GM12864 (cell line): ENCODE data around the gene NFAM1.

ENCODE experiments used
- DNase-seq: peaks from one replicate; pipeline ENCODE4 v3.0.0-alpha.2; 2011; ENCODE audit warnings: low read depth
- H3K4me3 ChIP-seq: 2 replicates; pipeline ENCODE4 v1.5.1; 2011; ENCODE audit warnings: mild to moderate bottlenecking, low read depth, low read length, control low read depth
- TF ChIP-seq, protein P1 (sequence below): IDR thresholded peaks from 2 replicates; pipeline ENCODE4 v1.5.1; 2011; ENCODE audit warnings: low read depth, mild to moderate bottlenecking, moderate library complexity, low read length, control low read depth, inconsistent platforms; ENCODE audit errors: missing control alignments

The NFAM1 gene

DNA sequence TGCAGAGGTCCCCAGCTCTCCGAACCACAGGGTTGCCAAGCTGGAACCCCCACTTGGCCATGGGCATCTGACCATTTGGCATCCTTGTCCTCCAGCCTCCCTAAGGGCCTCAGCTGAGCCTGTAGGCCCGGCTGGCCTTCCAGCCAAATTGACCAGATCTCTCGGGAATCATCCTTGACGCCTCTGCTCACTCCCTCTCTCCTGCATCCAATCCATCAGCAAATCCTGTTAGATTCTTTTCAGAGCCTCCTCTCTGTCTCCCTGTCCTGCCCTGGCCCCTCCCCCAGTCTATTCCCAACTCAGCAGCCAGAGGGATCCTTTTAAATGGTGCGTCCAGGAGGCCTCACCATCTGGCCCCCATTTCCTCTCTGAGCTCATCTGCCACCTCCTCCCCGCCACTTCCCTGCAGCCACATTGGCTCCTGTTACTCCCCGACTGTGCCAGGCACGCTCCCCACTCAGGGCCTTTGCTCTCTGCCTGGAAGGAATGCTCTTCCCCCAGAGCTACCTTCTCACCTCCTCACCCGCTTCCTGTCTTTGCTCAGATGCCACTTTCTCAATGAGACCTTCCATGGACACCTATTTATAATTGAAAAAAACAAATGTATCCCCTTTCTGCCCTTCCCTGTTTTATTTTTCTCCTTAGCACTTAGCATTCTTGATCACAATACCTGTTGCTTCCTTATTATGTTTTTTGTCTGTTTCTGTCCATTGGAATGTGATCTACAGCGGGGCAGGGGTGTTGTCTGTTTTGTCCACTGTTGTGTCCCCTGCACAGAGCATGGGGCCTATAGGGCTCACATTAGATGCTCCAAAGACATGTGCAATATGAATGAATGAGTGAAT lies 78.1 kb downstream of the NFAM1 start:
- TF ChIP-seq, protein P1, sequence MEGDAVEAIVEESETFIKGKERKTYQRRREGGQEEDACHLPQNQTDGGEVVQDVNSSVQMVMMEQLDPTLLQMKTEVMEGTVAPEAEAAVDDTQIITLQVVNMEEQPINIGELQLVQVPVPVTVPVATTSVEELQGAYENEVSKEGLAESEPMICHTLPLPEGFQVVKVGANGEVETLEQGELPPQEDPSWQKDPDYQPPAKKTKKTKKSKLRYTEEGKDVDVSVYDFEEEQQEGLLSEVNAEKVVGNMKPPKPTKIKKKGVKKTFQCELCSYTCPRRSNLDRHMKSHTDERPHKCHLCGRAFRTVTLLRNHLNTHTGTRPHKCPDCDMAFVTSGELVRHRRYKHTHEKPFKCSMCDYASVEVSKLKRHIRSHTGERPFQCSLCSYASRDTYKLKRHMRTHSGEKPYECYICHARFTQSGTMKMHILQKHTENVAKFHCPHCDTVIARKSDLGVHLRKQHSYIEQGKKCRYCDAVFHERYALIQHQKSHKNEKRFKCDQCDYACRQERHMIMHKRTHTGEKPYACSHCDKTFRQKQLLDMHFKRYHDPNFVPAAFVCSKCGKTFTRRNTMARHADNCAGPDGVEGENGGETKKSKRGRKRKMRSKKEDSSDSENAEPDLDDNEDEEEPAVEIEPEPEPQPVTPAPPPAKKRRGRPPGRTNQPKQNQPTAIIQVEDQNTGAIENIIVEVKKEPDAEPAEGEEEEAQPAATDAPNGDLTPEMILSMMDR = no peak
- DNase-seq = no peak
- no peak overlapping the region for H3K4me3 ChIP-seq

DNA sequence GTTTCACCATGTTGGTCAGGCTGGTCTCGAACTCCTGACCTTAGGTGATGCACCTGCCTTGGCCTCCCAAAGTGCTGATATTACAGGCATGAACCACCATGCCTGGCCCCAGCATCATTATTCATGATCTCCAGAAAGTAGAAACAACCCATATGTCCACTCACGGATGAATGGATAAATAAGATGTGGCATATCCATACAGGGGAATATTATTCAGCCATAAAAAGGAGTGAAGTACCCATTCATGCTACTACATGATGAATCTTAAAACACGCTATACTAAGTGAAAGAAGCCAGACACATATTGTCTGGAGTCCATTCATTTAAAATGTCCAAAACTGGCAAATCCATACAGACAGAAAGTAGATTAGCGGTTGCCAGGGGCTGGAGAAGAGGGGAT lies 81.8 kb downstream of the NFAM1 start:
- no peak for DNase-seq
- TF ChIP-seq, protein P1 = no peak
- no peak overlapping the region for H3K4me3 ChIP-seq

DNA sequence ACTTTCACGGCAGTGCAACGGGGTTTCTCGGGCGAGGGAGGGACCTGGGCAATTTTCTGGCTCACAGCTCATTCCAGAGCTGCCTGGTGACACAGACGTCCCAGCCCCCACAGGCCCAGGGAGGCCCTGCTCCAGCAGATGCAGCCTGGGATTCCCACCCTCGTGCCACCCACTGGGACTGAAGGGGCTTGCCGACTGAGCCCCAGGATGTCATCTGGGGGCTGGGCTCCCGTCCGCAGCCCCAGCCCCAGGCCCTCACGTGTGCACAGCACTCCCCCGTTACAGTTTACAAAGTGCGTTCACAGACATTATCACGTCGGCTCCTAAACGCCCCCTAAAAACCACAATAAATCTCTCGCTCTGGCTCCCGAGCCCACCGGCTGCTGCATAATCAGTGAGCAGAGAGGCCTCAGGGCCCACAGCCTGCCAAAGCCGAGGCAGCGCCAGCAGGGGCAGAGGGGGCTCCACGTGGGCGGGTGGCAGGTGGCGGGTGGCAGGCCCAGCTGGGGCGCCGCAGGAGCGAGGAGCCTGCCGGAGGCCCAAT lies 84.8 kb downstream of the NFAM1 start:
- TF ChIP-seq, protein P1 = no peak
- DNase-seq = no peak
- no peak overlapping the region for H3K4me3 ChIP-seq

DNA sequence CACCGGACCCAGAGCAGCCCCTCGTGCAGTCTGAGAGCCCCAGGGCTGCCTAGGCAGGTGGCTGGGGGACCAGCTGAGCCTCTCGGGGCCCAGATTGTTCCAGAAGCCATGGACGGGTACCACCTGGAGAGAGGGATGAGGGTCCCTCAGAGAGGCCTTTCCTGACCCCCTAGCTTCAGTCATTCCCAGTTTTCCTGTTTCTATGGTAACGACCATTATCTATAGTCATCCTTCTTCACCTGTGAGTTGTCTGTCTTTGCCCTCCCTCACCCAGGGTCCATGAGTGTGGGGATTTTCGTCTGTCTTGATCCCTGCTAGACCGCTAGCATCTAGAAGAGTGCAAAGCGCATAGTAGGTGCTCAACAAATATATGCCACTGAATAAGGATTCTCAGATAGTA lies 85.5 kb downstream of the NFAM1 start:
- TF ChIP-seq, protein P1 = no peak
- no peak overlapping the region for H3K4me3 ChIP-seq
- no peak for DNase-seq

DNA sequence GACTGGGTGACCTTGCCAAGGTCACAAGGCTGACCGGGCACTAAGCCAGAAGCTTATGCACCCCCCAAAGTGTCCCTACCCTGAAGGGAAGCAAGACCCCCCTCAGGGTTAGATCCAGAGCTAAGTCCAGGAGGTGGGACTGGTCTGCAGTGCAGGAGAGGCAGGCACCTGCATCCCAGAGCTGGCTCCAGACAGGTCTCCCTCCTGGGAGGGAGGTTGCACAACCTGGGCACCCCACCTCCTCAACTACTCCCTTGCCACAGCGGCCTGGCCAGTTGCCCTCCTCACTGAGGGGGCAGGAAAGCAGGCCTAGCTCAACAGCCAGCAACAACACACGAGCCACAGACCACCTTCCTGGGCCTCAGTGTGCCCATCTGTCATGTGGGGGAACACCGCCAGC lies 86.7 kb downstream of the NFAM1 start:
- TF ChIP-seq, protein P1 = no peak
- no peak for DNase-seq
- no peak overlapping the region for H3K4me3 ChIP-seq

DNA sequence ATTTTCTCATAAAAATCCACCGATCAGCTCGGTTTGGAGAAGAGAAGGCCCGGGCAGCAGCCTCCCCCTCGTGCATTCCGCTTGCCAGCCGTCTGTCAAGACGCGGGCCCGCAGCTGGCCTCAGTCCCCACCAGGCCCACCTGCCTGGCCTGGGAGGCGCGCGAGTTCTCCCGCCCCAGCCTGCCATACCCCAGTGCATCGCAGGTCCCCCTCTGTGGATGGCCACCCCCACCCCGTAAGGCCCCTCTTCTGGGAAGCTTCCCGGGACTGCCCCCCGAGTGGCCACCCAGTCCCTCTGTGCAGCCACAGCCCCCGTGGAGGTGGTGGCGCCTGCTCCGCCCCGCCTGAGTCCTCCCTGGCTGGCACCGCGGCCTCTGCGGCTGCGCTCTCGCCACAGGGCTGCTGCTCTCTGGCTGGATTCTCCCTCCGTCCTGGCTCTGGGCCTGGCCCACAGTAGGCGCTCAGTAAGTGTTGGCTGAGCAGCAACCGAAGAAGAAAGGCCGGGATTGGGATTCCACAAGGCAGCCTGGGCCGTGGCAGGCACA lies 87.8 kb downstream of the NFAM1 start:
- H3K4me3 ChIP-seq = no peak overlapping the region
- DNase-seq = no peak
- TF ChIP-seq, protein P1 = no peak
